IMR-90 (cell line): Measurements from ENCODE around the gene MDP1.

ENCODE experiments used
- CEBPB ChIP-seq: IDR thresholded peaks from 2 replicates; pipeline ENCODE4 v1.6.1; 2012; ENCODE audit warnings: low read depth, low read length, improper control_type of control experiment
- CHD1 ChIP-seq: IDR thresholded peaks from 2 replicates; pipeline ENCODE4 v1.6.1; 2012; ENCODE audit warnings: low read depth, low read length, improper control_type of control experiment
- MAFK ChIP-seq: IDR thresholded peaks from 2 replicates; pipeline ENCODE4 v1.6.1; 2012; ENCODE audit warnings: low read depth, low read length, improper control_type of control experiment
- MXI1 ChIP-seq: IDR thresholded peaks from 2 replicates; pipeline ENCODE4 v1.6.1; 2012; ENCODE audit warnings: low read depth, mild to moderate bottlenecking, low read length, moderate library complexity, borderline replicate concordance
- NFE2L2 ChIP-seq: fragments of 150-350 bp; IDR thresholded peaks from 2 replicates; pipeline ENCODE4 v1.6.1; 2016; ENCODE audit warnings: low read depth, mild to moderate bottlenecking, low read length
- POLR2A ChIP-seq: IDR thresholded peaks from 2 replicates; pipeline ENCODE4 v1.6.1; 2012; ENCODE audit warnings: mild to moderate bottlenecking, low read depth, low read length
- RAD21 ChIP-seq: IDR thresholded peaks from 2 replicates; pipeline ENCODE4 v1.6.1; 2012; ENCODE audit warnings: low read length, improper control_type of control experiment
- RFX5 ChIP-seq: IDR thresholded peaks from 2 replicates; pipeline ENCODE4 v1.8.0; 2012; ENCODE audit warnings: low read depth, mild to moderate bottlenecking, low read length, moderate library complexity
- TF ChIP-seq, protein P1 (sequence below): conservative IDR thresholded peaks from 2 replicates; pipeline ENCODE4 v1.5.1; 2012; ENCODE audit warnings: mild to moderate bottlenecking, low read depth, low read length, improper control_type of control experiment
- TF ChIP-seq, protein P2 (sequence below): fragments of 150-350 bp; IDR thresholded peaks from 2 replicates; pipeline ENCODE4 v1.6.1; 2017; ENCODE audit warnings: mild to moderate bottlenecking, antibody characterized with exemption, low read length, low read depth
- TF ChIP-seq, protein P3 (sequence below): fragments of 150-350 bp; IDR thresholded peaks from 2 replicates; pipeline ENCODE4 v1.6.1; 2016; ENCODE audit warnings: low read depth, mild to moderate bottlenecking, low read length, moderate library complexity, borderline replicate concordance

DNA sequence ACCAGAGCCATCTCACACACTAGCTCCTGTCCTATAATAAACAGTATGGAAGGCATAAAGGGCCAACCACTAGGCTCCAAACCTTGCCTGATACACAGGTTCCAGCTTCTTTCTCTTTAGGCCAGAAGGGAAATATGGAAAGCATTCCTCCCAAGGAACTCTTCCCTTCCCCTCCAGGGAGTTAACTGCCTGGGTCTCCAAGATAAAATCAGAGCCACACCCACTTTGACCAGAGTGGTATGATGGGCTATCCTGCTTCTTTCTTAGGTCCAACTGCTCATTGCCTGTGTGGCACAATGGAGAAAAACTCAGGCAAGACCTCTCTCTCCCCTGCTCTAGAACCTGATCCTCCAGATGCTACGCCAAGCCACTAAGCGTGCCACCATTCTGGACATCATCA is 8.2 kb downstream of the MDP1 start:
- no peak for TF ChIP-seq CHD1
- TF ChIP-seq, protein P1, sequence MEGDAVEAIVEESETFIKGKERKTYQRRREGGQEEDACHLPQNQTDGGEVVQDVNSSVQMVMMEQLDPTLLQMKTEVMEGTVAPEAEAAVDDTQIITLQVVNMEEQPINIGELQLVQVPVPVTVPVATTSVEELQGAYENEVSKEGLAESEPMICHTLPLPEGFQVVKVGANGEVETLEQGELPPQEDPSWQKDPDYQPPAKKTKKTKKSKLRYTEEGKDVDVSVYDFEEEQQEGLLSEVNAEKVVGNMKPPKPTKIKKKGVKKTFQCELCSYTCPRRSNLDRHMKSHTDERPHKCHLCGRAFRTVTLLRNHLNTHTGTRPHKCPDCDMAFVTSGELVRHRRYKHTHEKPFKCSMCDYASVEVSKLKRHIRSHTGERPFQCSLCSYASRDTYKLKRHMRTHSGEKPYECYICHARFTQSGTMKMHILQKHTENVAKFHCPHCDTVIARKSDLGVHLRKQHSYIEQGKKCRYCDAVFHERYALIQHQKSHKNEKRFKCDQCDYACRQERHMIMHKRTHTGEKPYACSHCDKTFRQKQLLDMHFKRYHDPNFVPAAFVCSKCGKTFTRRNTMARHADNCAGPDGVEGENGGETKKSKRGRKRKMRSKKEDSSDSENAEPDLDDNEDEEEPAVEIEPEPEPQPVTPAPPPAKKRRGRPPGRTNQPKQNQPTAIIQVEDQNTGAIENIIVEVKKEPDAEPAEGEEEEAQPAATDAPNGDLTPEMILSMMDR: no peak
- no peak for TF ChIP-seq MXI1
- no peak for TF ChIP-seq POLR2A
- TF ChIP-seq, protein P2, sequence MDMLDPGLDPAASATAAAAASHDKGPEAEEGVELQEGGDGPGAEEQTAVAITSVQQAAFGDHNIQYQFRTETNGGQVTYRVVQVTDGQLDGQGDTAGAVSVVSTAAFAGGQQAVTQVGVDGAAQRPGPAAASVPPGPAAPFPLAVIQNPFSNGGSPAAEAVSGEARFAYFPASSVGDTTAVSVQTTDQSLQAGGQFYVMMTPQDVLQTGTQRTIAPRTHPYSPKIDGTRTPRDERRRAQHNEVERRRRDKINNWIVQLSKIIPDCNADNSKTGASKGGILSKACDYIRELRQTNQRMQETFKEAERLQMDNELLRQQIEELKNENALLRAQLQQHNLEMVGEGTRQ: no peak
- TF ChIP-seq RFX5: no peak
- TF ChIP-seq RAD21: no peak
- TF ChIP-seq MAFK: no peak
- no peak for TF ChIP-seq NFE2L2
- TF ChIP-seq, protein P3, sequence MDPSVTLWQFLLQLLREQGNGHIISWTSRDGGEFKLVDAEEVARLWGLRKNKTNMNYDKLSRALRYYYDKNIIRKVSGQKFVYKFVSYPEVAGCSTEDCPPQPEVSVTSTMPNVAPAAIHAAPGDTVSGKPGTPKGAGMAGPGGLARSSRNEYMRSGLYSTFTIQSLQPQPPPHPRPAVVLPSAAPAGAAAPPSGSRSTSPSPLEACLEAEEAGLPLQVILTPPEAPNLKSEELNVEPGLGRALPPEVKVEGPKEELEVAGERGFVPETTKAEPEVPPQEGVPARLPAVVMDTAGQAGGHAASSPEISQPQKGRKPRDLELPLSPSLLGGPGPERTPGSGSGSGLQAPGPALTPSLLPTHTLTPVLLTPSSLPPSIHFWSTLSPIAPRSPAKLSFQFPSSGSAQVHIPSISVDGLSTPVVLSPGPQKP: no peak
- TF ChIP-seq CEBPB: no peak
